ENCODE results near the gene PRELID2. TPM values are rescaled to one million over a fixed set of nuclear protein-coding genes. Genes with fewer than 3 reads are reported as not detected.

The PRELID2 gene
- total RNA-seq: 1 to 10 TPM; 2.7 to 3.6 TPM

- Mint-ChIP-seq H3K27ac (no peak within 1 kb of the TSS), H3K4me1 (ENCODE audit: low read depth) (no peaks in the 10 kb centered on the region), H3K9me3 (no peaks in the 10 kb centered on the region), H3K27me3 (peaks cover 27% of the 10 kb centered on the region), H3K36me3 (ENCODE audit: low read depth) (no peaks in the 10 kb centered on the region), H3K4me3 (peak within 1 kb of the TSS; percentile 56)
- CTCF ChIA-PET: interaction anchor here (0.6 to 2.7 kb wide), 4 partner anchors 9 to 195 kb away, joined by 3 to 26 read pairs (median 4); no protein-coding TSS in a partner anchor
- intact Hi-C loops (cut with micrococcal nuclease): no loop called here
- ATAC-seq: peak; percentile 87
- POLR2A ChIA-PET: no interaction called here
- DNase-seq: peak; percentile 73
- TF ChIP-seq, protein P1, sequence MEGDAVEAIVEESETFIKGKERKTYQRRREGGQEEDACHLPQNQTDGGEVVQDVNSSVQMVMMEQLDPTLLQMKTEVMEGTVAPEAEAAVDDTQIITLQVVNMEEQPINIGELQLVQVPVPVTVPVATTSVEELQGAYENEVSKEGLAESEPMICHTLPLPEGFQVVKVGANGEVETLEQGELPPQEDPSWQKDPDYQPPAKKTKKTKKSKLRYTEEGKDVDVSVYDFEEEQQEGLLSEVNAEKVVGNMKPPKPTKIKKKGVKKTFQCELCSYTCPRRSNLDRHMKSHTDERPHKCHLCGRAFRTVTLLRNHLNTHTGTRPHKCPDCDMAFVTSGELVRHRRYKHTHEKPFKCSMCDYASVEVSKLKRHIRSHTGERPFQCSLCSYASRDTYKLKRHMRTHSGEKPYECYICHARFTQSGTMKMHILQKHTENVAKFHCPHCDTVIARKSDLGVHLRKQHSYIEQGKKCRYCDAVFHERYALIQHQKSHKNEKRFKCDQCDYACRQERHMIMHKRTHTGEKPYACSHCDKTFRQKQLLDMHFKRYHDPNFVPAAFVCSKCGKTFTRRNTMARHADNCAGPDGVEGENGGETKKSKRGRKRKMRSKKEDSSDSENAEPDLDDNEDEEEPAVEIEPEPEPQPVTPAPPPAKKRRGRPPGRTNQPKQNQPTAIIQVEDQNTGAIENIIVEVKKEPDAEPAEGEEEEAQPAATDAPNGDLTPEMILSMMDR (IDR thresholded peaks at IDR 0.05): no peak
These were observed at the start of gene PRELID2 for GRCh38 chr5:145834917-145835847. TSS of gene PRELID2 (minus strand) at chr5:145835342. CDS start at chr5:145835251, 91 bp downstream.

DNA sequence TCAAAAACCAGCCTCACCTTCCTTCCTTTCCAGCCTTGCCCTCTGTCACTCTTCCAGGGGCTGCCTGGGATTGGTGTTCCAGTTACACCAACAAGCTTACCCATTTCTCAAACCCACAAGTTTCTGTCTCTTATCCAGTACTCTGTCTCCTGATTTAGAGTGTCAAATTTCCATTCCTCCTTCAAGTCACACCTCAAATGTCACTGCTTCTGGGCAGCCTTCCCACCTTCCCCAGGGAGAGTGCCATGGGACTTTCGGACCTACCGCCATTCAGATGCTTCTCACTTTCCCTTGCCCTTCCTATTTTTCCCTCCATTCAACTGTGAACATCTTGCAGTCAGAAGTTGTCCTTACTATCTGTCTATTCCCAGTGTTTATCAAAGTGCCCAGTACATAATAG lies 39.6 kb upstream of the PRELID2 start:
- H3K9me3 Mint-ChIP-seq: peaks cover 2% of the 10 kb centered on the region
- intact Hi-C loops (cut with micrococcal nuclease): no loop called here
- H3K27me3 Mint-ChIP-seq: peaks cover 13% of the 10 kb centered on the region
- ATAC-seq (no peak), DNase-seq (no peak)
- POLR2A ChIA-PET: no interaction called here
- H3K27ac Mint-ChIP-seq: no peak overlapping the region
- CTCF ChIA-PET: no interaction called here
- no peaks in the 10 kb centered on the region for H3K4me1 Mint-ChIP-seq (ENCODE audit: low read depth)
- no peaks in the 10 kb centered on the region for H3K36me3 Mint-ChIP-seq (ENCODE audit: low read depth)
- no peak overlapping the region for H3K4me3 Mint-ChIP-seq
- TF ChIP-seq, protein P1 (IDR thresholded peaks at IDR 0.05): no peak

GRCh38 chr5:145872914-145873313 lies 37.8 kb upstream of the PRELID2 start, which contains the start of gene GRXCR2:
TSS of gene GRXCR2 (minus strand) at chr5:145873014. CDS start at chr5:145872968, 46 bp downstream.
- H3K9me3 Mint-ChIP-seq: no peaks in the 10 kb centered on the region
- no peaks in the 10 kb centered on the region for H3K4me1 Mint-ChIP-seq (ENCODE audit: low read depth)
- peaks cover 8% of the 10 kb centered on the region for H3K27me3 Mint-ChIP-seq
- H3K27ac Mint-ChIP-seq: no peak within 1 kb of the TSS
- ATAC-seq (no peak), DNase-seq (no peak)
- CTCF ChIA-PET: no interaction called here
- H3K36me3 Mint-ChIP-seq (ENCODE audit: low read depth): no peaks in the 10 kb centered on the region
- intact Hi-C loops (cut with micrococcal nuclease): no loop called here
- H3K4me3 Mint-ChIP-seq: no peak within 1 kb of the TSS
- POLR2A ChIA-PET: no interaction called here
- TF ChIP-seq, protein P1 (IDR thresholded peaks at IDR 0.05): no peak

DNA sequence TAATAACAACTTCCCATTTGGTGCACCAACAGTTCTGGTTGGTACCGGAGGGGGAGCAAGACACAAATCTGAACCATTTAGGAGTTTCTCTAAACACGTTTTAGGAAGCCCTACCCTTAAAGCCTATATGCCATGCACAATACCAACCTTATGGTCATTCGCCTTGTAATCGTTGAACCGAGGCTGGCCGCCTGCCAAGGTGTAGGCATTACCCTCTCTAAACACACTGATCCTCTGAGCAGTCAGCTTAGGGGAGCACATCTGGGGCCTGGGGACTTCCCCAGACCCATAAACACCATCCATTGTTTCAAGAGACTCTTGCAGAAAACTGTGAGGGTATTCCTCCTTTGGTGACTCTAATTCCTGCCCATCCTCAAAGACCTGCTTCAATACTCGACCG lies 37.3 kb upstream of the PRELID2 start:
- H3K4me3 Mint-ChIP-seq: no peak overlapping the region
- H3K27ac Mint-ChIP-seq: no peak overlapping the region
- H3K9me3 Mint-ChIP-seq: no peaks in the 10 kb centered on the region
- CTCF ChIA-PET: no interaction called here
- no peaks in the 10 kb centered on the region for H3K36me3 Mint-ChIP-seq (ENCODE audit: low read depth)
- no peaks in the 10 kb centered on the region for H3K4me1 Mint-ChIP-seq (ENCODE audit: low read depth)
- ATAC-seq: no peak
- H3K27me3 Mint-ChIP-seq: peaks cover 8% of the 10 kb centered on the region
- TF ChIP-seq, protein P1 (IDR thresholded peaks at IDR 0.05): no peak
- intact Hi-C loops (cut with micrococcal nuclease): no loop called here
- no peak for DNase-seq
- POLR2A ChIA-PET: no interaction called here

DNA sequence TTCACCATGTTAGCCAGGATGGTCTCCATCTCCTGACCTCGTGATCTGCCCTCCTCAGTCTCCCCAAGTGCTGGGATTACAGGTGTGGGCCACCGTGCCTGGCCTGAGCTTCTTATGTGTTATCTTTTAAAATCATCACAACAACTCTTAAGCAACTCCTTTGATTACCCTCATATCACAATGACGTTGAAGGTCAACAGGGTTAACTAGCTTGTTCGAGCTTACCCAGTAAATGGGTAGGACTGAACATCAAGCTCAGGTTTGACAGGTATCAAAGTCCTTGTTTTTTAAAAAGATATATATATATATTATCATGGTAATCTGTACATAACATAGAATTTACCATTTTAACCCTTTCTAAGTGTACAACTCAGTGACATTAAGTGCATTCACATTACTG lies 34.6 kb upstream of the PRELID2 start:
- no peak overlapping the region for H3K27ac Mint-ChIP-seq
- ChIA-PET POLR2A (no interaction called here), CTCF (no interaction called here)

More for the DNA sequence above, 34.6 kb upstream of the PRELID2 start:
- Mint-ChIP-seq H3K9me3 (no peaks in the 10 kb centered on the region), H3K4me1 (ENCODE audit: low read depth) (no peaks in the 10 kb centered on the region), H3K27me3 (peaks cover 4% of the 10 kb centered on the region), H3K4me3 (no peak overlapping the region), H3K36me3 (ENCODE audit: low read depth) (no peaks in the 10 kb centered on the region)
- TF ChIP-seq, protein P1 (IDR thresholded peaks at IDR 0.05): no peak
- intact Hi-C loops (cut with micrococcal nuclease): no loop called here
- DNase-seq: no peak
- ATAC-seq: no peak
